ENCODE data around the gene SPECC1L.
A peak's percentile ranks its signal among the peaks of the same experiment; 100 is the strongest.
"Not testable (repeated sequence)": the region's sequence is repeated elsewhere in the genome, so short reads cannot be mapped to it uniquely, and the experiment has no call there.

SPECC1L gene

GRCh38 chr22:24270556-24271385, at the start of gene SPECC1L:
TSS of gene SPECC1L (plus strand) at chr22:24270831. CDS start at chr22:24302232, 31,401 bp downstream.
- peak; percentile 60 to 96 (median 90) for DNase-seq

DNA sequence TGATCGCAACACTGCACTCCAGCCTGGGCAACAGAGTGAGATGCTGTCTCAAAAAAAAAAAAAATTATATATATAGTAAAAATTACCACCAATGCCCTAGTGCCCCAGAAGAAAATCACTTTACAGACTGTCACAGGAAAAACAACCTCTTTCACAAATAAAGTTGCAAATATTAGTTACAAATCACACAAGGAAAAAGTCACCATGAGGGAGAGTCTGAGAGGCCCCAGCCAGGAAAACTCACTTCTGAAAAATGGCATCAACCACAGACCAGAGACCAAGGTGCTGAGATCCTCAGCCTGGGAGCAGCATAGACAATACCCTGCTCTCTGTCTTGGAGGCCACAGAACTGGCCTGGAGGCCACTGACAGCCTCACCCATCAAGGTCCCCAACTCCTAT, 46.2 kb upstream of the SPECC1L start:
- DNase-seq, result no peak

- DNase-seq, result no peak
These were observed 45.5 kb upstream of the SPECC1L start for GRCh38 chr22:24225044-24225601.

DNA sequence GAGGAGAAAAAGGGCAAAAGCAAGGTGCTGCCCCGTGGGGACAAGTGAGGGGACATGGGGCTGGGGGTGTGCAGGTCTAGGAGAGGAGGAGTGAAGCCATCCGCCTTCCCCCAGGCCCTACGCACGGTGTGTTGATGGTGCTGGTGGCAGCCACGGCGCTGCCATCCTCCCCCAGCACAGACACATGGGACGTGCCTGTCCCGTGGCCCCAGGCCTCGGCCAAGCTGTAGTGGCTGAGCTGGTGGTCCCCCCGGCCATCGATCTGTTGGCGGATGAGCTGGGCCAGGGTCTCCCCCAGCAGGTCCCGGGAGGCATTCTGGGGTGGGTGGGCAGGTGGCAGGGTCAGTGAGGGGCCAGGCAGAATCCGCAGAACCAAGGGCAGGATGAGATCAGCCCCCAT, 44.7 kb upstream of the SPECC1L start:
- DNase-seq, result no peak

GRCh38 chr22:24230911-24231656, 39.5 kb upstream of the SPECC1L start:
- DNase-seq, result peak in 4 of 58 donors; percentile 4 to 25 (median 8)

DNA sequence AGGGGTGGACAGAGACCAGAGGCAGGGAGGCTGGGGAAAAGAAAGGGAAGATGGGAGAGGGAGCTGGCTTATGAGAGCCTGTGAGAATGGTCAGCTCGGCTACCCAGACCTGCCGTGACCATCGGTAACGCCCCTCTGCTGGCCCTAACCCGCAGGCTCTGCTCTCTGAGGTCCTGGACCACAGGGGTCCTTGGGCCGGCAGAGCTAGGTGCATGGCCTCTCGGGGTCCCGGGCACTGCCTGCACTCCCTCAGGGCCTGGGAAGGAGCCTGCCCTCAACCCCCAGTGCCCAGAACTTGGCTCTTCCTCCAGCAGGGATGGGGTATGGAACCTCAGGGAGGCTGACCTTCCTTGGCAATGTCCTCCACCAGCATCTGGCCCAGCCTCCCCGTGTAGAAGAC, 38.9 kb upstream of the SPECC1L start:
- no peak for DNase-seq

GRCh38 chr22:24232124-24232523, 38.5 kb upstream of the SPECC1L start:
- no peak for DNase-seq

DNA sequence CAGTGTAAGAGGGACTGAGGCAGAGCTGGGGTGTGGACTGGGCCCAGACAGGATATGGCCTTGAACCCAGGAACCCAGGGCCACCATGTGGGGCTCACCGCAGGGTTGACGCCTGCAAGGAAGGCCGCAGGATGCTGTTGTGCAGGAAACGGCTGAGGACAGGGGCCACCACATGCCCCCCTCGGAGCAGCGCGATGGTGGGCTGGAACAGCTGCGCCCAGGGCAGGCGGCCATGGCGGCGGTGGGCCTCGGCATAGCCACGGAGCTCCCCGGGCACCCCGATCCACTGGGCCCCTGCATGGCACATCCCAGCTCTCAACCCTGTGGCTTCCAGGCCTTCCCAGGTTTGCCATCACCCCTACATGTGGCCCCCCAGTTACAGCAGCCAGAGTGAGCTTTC, 37.9 kb upstream of the SPECC1L start:
- no peak for DNase-seq

DNA sequence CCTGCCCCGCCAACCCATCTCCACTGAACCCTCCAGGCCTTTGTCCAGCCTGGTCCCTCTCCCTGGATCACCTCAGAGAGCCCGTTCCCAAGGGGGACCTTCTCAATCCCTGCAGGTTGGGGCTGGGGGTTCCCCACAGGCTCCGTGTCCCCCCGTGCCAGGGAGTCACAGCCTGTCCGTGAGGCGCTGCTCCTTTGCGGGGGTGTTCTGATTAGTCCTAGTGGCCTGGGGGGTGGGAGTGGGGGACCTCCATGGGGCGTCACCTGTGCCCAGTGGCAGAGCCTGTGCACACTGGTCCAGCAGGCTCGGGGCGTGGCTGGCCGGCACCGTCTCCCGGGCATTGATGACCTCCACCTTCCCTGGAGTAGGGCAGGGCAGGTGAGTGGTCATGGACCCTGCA, 37.4 kb upstream of the SPECC1L start:
- no peak for DNase-seq

DNA sequence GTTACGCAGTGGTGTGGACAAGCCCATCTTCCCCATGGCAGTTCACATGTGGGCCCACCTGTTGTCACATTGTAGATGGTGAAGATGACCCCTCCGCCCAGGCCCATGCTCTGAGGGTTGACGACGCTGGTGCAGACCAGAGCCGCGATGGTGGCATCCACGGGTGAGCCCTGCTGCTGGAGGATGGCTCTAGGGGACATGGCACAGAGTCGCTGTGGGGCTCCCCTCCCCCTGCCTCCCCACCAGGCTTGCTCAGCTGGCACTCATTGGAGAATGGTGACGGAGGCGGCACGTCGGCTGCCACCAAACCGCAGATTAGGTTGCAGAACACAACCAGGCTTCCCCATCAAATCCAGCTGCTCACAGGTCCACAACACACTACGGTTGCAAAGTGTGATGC, 36.8 kb upstream of the SPECC1L start:
- no peak for DNase-seq

DNA sequence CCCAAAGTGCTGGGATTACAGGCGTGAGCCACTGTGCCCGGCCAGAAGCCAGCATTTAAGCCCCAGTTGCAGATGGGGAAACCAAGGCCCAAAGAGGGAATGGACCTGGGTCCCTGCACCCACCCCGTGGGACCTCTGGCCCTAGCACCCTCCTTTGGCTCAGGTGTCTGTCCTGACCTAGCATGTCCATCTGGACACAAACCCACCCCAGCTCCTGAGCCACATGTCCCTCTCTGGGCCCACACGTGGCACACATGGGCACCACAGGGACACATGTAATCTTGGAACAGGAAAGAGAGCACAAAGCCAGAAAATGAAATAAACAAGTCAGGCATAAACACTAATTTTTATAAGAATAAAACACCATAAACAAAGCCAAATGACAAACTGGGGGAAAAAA, 35.3 kb upstream of the SPECC1L start:
- no peak for DNase-seq

DNA sequence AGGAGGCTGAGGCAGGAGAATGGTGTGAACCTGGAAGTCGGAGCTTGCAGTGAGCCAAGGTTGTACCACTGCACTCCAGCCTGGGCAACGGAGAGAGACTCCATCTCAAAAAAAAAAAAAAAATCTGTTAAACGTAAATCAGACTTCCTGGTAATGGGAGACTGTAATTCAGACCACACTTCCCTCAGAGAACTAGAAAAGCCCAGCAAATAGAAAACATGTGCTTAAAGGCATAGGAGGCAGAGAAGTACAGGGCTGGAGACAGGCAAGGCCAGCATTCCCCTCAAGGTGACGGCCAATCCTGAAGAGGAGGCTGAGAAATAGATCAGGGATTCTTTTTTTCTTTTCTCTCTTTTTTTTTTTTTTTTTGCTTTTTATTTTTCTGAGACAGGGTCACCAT, 34.0 kb upstream of the SPECC1L start:
- no peak for DNase-seq

GRCh38 chr22:24238101-24238694, 32.4 kb upstream of the SPECC1L start:
- DNase-seq, result not testable (repeated sequence)

- DNase-seq, result no peak
These were observed 30.2 kb upstream of the SPECC1L start for GRCh38 chr22:24240381-24240780.

GRCh38 chr22:24240985-24241692, 29.5 kb upstream of the SPECC1L start:
- not testable (repeated sequence) for DNase-seq

DNA sequence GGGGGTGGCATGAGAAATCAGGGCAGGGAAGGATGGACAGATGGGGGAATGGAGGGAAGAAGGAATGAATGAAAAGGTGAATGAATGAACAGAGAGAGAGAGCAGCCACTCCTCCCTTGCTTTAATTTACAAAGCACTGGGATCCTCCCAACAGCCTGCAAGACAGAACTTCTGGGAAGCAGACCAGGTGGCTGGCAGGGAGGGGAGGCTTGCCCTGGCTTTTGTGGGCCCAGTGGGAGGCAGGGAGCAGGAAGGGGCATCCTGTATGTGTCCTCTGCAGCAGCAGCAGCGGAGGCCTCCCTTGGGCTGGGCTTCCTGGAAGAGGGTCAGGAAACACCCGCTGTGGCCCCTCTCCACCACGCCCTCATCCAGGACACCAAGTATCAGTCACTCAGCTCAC, 27.2 kb upstream of the SPECC1L start:
- peak in 2 of 58 donors; percentile 7 to 10 for DNase-seq

GRCh38 chr22:24244144-24244787, 26.4 kb upstream of the SPECC1L start:
- peak in 1 of 58 donors; percentile 16 for DNase-seq

DNA sequence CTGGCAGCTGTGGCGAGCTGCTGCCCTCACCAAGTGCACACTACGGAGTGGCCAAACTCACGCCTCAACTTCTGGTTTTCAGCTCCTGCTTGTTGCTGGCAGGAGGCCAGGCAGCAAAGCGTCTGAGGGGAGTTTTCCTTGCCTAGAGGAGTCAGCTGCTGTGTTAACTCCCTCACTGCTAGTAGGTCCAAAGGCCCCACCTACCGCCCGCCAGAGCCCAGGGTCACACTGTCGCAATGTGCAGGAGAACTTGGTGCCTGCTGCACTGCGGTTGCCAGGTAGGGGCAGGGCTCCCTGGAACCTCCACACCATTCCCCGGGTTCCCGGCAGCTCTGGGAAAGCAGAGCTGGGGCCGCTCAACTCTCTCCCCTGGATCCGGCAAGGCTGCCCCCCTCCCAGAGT, 25.6 kb upstream of the SPECC1L start, which contains the start of gene GGT5:
Gene GGT5, minus strand, starts transcription at position 53 of the 402 bp plus-strand sequence. CDS start 357 bp downstream, outside the sequence.
- DNase-seq, result not testable (repeated sequence)

GRCh38 chr22:24245584-24246561, 24.8 kb upstream of the SPECC1L start:
- not testable (repeated sequence) for DNase-seq
